SU-DHL-6 (cell line): ENCODE measurements around the gene CHEK1.

Experiments
- H2AFZ ChIP-seq: fragments of 200-600 bp; sonication (generic); 2 replicates; pipeline ENCODE4 v1.6.1; 2014; ENCODE audit warnings: low read depth, mild to moderate bottlenecking, moderate library complexity, mixed read lengths, antibody characterized with exemption, low read length; ENCODE audit not compliant: severe bottlenecking
- H3F3A ChIP-seq: fragments of 200-600 bp; shearing (Covaris generic); 2 replicates; pipeline ENCODE4 v1.6.0; 2016; ENCODE audit warnings: antibody characterized with exemption, mild to moderate bottlenecking; ENCODE audit not compliant: insufficient read depth
- H3K27ac ChIP-seq: fragments of 200-600 bp; sonication (generic); 2 replicates; pipeline ENCODE4 v1.5.1; 2016; ENCODE audit warnings: low read depth, mild to moderate bottlenecking, low read length, moderate library complexity, mixed read lengths
- H3K27me3 ChIP-seq: fragments of 200-600 bp; sonication (generic), shearing (Covaris generic); 2 replicates; pipeline ENCODE4 v1.6.0; 2014; ENCODE audit warnings: mild to moderate bottlenecking, low read length
- H3K36me3 ChIP-seq: fragments of 200-600 bp; sonication (generic); 2 replicates; pipeline ENCODE4 v1.6.1; 2014; ENCODE audit warnings: mild to moderate bottlenecking, low read length, mixed read lengths
- H3K4me2 ChIP-seq: fragments of 300-600, 200-600 bp; shearing (Covaris generic), sonication (generic); 2 replicates; pipeline ENCODE4 v1.6.0; 2014; ENCODE audit warnings: low read length, low read depth, mild to moderate bottlenecking; ENCODE audit not compliant: poor library complexity, severe bottlenecking
- H3K4me3 ChIP-seq: fragments of 200-600 bp; sonication (generic); 2 replicates; pipeline ENCODE4 v1.5.1; 2014; ENCODE audit warnings: antibody characterized with exemption, low read length, mild to moderate bottlenecking, mixed read lengths; ENCODE audit not compliant: insufficient read depth, poor library complexity, severe bottlenecking
- H3K79me2 ChIP-seq: fragments of 200-600 bp; sonication (generic); 2 replicates; pipeline ENCODE4 v1.6.1; 2014; ENCODE audit warnings: mild to moderate bottlenecking, low read length, moderate library complexity; ENCODE audit not compliant: insufficient read depth
- H3K9ac ChIP-seq: fragments of 200-600 bp; sonication (generic); 2 replicates; pipeline ENCODE4 v1.7.0; 2014; ENCODE audit warnings: mild to moderate bottlenecking, low read length
- H3K9me2 ChIP-seq: fragments of 200-600 bp; sonication (generic); replicated peaks from 2 replicates; pipeline ENCODE4 v1.6.1; 2014; ENCODE audit warnings: low read length; ENCODE audit not compliant: insufficient read depth
- H3K9me3 ChIP-seq: fragments of 200-600 bp; sonication (generic); 2 replicates; pipeline ENCODE4 v1.6.1; 2014; ENCODE audit warnings: low read length, mixed read lengths; ENCODE audit not compliant: insufficient read depth
- H4K20me1 ChIP-seq: fragments of 200-600 bp; sonication (generic); 2 replicates; pipeline ENCODE4 v1.6.1; 2014; ENCODE audit warnings: low read depth, mild to moderate bottlenecking, antibody characterized with exemption, low read length, moderate library complexity, mixed read lengths
- CTCF ChIP-seq: fragments of 200-600 bp; sonication (generic); IDR thresholded peaks from one replicate; pipeline ENCODE4 v1.5.1; 2017; ENCODE audit warnings: antibody characterized with exemption, mild to moderate bottlenecking, low read length, moderate library complexity; ENCODE audit not compliant: insufficient read depth, poor library complexity, severe bottlenecking
- EZH2phosphoT487 ChIP-seq: fragments of 200-600 bp; sonication (generic), shearing (Covaris generic); conservative IDR thresholded peaks from 2 replicates; pipeline ENCODE4 v1.6.1; 2018; ENCODE audit warnings: mild to moderate bottlenecking, antibody characterized with exemption, low read length, moderate library complexity, mixed read lengths

Gene CHEK1

DNA sequence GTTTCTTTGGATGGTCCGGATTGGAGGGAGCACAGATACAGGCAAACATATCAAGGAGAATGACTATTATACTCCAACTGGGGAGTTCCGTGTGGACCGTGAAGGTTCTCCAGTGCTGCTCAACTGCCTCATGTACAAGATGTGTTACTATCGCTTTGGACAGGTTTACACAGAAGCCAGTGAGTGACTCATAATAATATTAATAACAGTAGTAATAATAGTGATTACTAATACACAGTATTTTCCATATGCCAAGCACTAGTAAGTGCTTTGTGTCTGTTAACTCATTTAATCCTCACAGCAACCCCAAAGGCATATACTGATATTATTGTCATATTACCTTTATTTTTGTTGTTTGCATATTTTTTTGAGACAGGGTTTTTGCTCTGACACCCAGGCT lies 6.6 kb upstream of the CHEK1 start:
- Histone ChIP-seq H3K9me2 (no peaks in the 10 kb centered on the region), H3K4me3 (no peak overlapping the region), H3K27me3 (no peaks in the 10 kb centered on the region), H4K20me1 (no peaks in the 10 kb centered on the region), H3K36me3 (peaks cover 8% of the 10 kb centered on the region; the same call in 1 of the 2 replicates), H3K9ac (no peak overlapping the region), H3K27ac (no peak overlapping the region), H3K79me2 (no peaks in the 10 kb centered on the region), H3K9me3 (no peaks in the 10 kb centered on the region), H3K4me2 (no peak overlapping the region), H3F3A (no peaks in the 10 kb centered on the region), H2AFZ (no peak overlapping the region)
- TF ChIP-seq CTCF, result no peak

DNA sequence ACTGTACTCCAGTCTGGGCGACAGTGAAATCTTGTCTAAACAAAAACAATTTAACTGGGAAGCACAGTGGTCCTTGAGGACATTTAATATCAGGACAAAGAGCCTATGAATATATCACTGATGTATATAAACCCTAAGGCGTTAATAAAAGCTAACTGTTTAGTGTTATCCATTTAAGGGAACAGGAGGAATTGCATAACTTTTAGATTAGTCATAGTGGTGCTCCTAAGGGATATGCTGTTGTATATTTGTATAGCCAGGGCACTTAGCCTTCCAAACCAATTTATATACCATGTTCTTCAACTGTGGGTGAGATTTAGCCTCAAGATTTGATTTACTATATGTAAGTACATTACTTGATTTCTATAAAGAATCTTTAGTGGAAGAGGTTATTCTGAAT lies 3.0 kb upstream of the CHEK1 start:
- Histone ChIP-seq H4K20me1 (no peaks in the 10 kb centered on the region), H3K36me3 (peaks cover 2% of the 10 kb centered on the region; the same call in 1 of the 2 replicates), H3K27ac (no peak overlapping the region), H3F3A (0 out of 2 replicates have a peak, but pooled peaks cover 5% of the 10 kb centered on the region), H2AFZ (no peak overlapping the region), H3K9me3 (no peaks in the 10 kb centered on the region), H3K79me2 (peaks cover 15% of the 10 kb centered on the region), H3K4me3 (no peak overlapping the region), H3K9me2 (no peaks in the 10 kb centered on the region), H3K27me3 (no peaks in the 10 kb centered on the region), H3K9ac (no peak overlapping the region), H3K4me2 (no peak overlapping the region)
- TF ChIP-seq CTCF (no peak), EZH2phosphoT487 (no peak)

DNA sequence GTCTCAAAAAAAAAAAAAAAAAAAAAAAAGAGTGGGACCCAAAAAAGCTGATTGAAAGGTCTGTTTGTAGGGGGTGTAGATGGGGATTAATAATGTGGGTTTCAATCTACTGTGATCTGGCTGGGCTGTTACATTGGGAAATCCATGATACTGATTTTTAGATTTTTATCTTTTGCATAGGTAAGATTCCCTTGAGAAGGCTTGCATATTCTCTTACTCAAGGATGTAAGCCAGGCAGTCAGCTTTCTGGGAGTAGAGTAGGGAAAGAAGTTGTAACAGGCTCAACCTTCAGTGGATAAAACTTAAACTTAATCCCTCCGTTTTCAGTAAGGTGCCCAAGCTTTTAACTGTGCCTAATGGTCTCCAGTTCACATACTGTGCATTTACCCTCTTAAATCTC lies 1.9 kb upstream of the CHEK1 start:
- Histone ChIP-seq H3K4me2 (no peak overlapping the region), H4K20me1 (no peaks in the 10 kb centered on the region), H3K4me3 (no peak overlapping the region), H3K79me2 (peaks cover 25% of the 10 kb centered on the region), H3F3A (0 out of 2 replicates have a peak, but pooled peaks cover 5% of the 10 kb centered on the region), H3K36me3 (peaks cover 8% of the 10 kb centered on the region; the same call in 1 of the 2 replicates), H3K9ac (no peak overlapping the region), H3K27me3 (no peaks in the 10 kb centered on the region), H3K9me3 (no peaks in the 10 kb centered on the region), H3K27ac (no peak overlapping the region), H2AFZ (no peak overlapping the region), H3K9me2 (no peaks in the 10 kb centered on the region)
- no peak for TF ChIP-seq CTCF
- TF ChIP-seq EZH2phosphoT487, result no peak
